Fibroblast of peridontal ligament (primary cell): ENCODE results near the gene ZSCAN9.

Experiments used
- DNase-seq: peaks from one replicate; pipeline ENCODE4 v3.0.0-alpha.2; 2010; ENCODE audit errors: extremely low read depth

Gene ZSCAN9

DNA sequence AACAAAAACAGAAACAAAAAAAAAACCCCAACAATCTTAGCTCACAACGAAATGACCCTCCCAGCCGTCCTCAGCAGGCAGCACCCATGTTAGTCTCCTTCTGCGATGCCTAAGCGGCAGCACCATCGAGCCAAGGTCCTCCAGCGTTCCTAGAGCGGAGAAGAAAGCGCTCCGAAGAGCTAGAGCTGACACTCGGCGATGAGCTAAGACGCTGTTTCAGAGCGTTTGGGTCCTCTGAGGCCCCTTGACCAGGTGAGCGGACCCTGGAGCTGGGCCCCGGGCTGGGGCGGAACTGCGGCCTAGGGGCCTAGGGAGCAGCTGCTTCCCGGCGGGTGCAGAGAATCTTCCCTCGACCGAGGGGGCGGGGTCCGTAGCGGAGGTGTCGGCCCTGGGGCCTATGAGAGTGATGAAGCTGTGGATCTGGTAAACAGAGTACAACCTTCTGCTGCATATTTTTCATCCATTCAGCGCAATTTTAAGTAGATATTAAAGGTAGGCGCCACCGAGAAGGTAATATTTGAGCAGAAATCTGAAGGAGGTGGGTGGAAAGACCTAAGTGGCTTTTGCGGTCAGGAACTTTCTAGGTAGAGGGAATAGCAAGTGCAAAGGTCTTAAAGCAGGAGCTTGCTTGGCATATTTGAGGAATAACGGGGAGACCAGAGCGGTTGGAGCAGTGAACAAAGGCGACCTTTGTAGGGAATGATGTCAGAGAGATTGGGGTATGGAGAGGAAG, 42.1 kb downstream of the ZSCAN9 start, which contains the start of gene ZSCAN26:
TSS of gene ZSCAN26 (plus strand) at position 182 of the 733 bp plus-strand sequence. CDS start 4,777 bp downstream, outside the sequence.
- DNase-seq, result peak; percentile 92

DNA sequence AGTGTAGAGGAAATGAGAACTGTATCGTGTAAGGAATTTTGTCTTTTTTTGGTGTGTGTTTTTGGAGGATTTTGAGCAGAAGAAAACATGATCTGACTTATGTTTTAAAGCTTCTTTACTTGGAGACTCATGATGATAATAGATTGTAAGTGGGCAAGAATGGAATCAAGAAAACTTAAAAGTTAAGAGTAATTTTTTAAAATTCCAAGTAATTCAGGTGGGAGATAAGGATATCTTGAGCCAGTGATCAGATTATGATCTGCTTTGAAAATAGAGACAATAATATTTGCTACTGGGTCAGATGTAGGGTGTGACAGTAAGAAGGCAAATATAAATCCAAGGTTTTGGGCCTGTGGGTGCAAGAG, 42.6 kb downstream of the ZSCAN9 start:
- peak; percentile 10 for DNase-seq

DNA sequence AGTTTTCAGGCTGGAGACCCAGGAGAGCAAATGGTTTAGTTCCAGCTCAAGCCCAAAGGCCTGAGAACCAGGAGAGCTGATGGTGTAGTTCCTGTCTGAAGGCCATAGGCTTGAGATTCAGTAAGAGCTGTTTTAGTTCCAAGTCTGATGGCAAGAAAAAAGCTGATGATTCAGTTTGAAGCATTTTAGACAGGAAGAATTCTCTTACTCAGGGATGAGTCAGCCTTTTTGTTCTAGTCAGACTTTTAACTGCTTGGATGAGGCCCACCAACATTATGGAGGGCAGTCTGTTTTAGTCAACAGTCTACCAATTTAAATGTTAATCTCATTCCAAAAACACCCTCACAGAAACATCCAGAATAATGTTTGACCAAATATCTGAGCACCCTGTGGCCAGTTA, 44.4 kb downstream of the ZSCAN9 start:
- peak; percentile 86 for DNase-seq

DNA sequence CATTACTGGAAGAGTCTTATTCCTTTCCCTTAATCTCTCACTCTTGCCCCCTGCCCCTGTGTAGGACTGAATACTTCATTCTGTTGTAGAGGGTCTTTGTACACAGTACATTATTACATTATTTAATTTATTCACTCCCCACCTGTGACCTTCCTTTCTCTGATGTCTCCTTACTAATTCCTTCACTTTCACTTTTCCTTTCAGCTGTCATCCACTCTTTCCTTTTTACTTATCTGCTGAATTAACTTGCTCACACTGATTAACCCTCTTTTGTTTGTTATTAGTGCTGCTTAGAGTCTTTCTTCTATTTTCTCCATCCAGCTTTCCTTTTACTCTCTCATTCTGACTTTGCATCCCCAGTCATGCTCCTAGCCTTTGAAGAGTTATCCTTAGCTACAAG, 49.8 kb downstream of the ZSCAN9 start:
- DNase-seq, result no peak

DNA sequence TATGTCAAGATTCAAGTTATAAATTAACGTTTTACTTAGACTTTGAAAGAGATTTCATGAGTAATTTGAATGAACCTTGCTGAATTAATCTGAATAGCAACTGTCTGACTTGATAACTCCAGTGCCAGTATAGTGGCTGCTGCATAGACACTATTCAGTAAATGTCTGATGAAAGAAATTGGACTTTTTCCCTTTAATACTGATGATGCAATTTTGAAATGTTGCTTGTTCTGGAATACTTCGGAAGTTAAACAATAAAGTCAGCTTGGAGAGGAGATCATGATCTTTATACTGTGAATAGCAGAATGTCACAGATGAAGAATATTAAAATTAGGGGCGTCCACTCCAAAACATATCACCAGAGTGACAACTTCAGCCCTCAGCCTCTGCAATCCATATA, 52.7 kb downstream of the ZSCAN9 start:
- peak; percentile 11 for DNase-seq

DNA sequence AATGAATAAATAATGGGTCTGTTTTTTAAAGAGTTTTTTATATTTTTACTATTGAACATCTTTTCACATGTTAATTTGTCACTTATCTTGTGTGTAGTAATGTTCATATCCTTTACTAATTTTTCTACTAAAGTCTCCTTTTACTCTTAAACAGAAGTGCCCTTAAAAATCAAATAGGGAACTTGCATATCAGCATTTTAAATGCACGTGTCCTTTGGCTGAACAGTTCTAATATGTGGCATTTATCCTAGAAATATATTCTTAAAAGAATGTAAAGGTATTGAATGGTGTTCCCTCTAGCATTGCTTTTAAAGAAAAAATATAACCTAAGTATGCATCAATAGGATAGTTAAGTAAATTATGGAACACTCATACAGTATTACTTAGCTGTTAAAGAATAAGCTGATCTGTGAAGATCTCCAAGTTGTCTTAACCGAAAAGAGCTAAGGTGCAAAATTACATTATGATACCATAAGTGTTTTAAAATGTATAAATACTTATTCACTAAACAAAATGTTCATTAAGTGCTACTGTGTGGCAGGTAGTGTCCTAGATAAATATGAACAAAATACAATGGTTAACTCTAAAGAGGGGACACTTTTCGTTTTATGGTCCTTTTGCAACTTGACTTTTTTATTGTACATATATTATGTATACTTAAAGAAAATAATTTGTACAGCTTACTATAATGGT, 55.7 kb downstream of the ZSCAN9 start:
- peak; percentile 3 for DNase-seq

DNA sequence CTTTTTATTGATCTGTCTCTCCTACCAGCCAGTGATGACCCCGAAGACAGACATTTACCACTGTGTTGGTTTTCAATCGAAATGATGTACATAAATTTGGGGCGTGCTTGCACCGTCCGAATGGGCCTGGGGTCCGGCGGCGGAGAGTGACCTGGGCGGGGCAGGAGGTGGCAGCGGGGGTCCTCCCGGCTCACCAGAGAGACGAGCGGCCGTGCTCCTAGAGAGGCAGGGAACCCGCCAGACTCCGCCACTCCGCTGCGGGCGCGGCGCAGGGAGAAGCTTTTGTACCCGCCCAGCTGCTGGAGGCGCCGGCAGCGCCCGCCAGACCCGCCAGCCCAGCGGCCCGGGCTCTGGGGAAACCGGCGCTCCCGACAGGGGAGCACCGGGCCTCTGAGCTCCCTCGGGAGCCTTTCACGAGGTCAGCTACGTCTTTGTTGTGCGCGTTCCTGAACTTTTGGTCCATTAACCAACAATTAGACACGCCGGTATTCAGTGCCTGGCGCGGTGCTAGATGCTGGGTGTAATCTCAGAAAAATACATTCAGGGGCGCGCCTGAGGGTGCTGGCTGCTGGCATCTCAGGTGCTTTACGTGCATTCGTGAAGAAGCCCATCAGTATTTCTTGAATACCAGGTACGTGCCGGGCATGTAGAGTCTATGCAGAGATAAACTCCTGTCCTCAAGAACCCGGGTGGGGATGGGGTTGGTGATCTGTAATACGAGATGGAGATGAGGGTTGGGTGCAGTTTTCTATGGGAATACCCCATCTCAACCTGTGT, 56.4 kb downstream of the ZSCAN9 start, which contains the start of gene PGBD1:
TSS of gene PGBD1 (plus strand) at position 285 of the 777 bp plus-strand sequence. CDS start 2,242 bp downstream, outside the sequence.
- DNase-seq, result peak; percentile 68

DNA sequence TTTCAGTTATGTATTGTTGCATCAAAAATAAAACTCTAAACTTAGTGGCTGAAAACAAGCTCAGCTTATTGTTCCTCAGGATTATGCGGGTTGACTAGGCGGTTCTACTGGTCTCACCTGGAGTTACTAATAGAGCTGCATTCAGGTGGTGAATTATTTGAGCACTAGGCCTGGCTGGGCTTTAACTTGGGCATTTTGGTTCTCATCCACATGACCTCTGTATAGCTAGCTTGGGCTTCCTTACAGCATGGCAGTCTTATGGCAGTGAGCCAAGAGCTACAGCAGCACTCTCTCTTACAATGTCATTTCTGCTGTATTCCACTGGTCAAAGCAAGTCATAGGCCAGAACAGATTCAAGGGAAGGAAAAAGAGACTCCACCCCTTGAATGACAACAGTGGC, 57.9 kb downstream of the ZSCAN9 start:
- DNase-seq, result peak; percentile 14
